A549 treated with AZD2906 at 1 μM for 4 hours (cell line): ENCODE measurements around the gene GSTM5. TPM values are rescaled to one million over a fixed set of nuclear protein-coding genes. Genes with fewer than 3 reads are reported as not detected.

ENCODE experiments used
- total RNA-seq: library from RNA; stranded (reverse); fragments of 200-300 nt; extraction: Qiagen RNA extraction; gene quantifications from 5 replicates; pipeline ENCODE4 v1.2.3, GENCODE V29; 2022

The GSTM5 gene
- total RNA-seq: not detected in 5 replicates

DNA sequence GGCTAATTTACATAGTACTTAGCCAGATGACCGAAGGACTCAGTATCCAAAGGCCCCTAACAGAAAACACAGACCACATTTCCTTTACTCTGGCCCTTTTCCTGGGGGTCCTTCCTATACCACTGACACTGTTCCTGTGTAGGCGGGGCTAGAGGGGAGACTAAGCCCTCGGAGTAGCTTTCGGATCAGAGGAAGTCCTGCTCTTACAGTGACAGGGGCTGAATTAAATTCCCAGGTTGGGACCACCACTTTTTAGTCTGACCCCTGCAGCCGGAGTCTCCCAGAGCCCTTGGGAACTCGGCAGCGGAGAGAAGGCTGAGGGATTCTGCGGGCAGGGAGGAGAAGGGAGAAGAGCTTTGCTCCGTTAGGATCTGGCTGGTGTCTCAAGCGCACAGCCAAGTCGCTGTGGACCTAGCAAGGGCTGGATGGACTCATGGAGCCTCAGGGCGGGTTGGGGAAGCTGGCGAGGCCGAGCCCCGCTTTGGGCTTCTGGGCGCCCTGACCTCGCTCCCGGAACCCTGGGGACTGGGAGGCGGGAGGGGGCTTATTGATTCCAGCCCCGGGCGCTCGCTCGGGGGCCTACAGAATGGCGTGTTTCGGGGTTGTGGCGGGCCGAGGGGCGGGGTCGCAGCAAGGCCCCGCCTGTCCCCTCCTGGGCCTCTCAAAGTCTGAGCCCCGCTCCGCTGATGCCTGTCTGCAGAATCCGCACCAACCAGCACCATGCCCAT is at the start of gene GSTM5:
Gene GSTM5, plus strand, starts transcription at position 659 of the 728 bp plus-strand sequence. Its CDS starts 62 bp downstream, at position 721.

DNA sequence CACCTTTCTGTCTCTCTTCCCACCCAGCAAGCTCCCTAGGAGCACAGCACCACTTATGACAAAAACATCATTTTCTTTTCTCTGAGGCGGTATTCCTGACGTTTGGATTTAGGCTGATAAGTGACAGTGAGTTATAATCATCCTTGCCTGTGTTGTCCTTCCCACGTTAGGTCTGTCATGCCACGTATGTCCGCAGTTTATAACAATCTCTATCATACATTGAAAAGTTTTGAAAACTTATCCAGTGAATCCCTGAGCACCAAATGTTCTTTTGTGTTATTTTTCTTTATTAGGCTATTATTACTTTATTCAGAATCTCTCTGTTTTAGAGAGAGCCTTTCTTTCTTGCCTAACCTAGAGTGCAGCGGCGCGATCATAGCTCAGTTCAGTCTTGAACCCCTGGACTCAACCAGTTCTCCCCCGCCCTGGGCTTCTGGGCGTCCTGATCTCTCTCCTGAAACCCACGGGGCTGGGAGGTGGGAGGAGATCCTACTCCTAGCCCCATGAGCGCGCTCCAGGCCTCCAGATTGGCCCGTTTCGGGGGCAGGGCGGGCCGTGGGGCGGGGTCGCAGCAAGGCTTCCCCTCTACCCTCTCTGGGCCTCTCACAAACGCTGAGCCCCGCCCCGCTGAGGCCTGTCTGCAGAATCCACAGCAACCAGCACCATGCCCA is 44.5 kb upstream of the GSTM5 start, which contains the start of gene GSTM2:
Gene GSTM2, plus strand, starts transcription at position 606 of the 671 bp plus-strand sequence. Its CDS starts 59 bp downstream, at position 665.

DNA sequence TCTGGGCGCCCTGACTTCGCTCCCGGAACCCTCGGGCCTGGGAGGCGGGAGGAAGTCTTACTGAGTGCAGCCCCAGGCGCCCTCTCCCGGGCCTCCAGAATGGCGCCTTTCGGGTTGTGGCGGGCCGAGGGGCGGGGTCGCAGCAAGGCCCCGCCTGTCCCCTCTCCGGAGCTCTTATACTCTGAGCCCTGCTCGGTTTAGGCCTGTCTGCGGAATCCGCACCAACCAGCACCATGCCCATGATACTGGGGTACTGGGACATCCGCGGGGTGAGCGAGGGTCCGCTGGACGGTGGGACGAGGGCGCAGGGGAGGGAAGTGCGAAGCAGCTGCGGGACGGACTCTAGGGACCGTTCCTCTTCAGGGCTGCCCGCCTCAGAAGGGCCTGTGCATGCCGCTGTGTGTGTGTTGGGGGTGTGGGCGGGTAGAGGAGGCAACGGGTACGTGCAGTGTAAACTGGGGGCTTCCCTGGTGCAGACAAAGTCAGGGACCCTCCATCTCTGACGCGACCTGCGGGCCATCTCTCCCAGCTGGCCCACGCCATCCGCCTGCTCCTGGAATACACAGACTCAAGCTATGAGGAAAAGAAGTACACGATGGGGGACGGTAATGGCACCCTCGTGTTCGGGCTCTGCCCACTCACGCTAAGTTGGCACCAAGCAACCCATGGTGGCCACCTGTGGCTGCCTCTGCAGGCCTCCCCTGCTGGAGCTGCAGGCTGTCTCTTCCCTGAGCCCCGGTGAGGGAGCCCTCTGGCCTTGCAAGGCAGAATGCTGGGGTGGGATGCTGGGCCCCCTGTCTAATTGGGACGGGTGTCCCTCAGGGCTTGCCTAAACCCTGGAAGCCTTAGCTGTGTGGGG is 24.2 kb upstream of the GSTM5 start, which contains the start of gene GSTM1:
Gene GSTM1, plus strand, starts transcription at position 177 of the 859 bp plus-strand sequence. Its CDS starts 57 bp downstream, at position 234.

DNA sequence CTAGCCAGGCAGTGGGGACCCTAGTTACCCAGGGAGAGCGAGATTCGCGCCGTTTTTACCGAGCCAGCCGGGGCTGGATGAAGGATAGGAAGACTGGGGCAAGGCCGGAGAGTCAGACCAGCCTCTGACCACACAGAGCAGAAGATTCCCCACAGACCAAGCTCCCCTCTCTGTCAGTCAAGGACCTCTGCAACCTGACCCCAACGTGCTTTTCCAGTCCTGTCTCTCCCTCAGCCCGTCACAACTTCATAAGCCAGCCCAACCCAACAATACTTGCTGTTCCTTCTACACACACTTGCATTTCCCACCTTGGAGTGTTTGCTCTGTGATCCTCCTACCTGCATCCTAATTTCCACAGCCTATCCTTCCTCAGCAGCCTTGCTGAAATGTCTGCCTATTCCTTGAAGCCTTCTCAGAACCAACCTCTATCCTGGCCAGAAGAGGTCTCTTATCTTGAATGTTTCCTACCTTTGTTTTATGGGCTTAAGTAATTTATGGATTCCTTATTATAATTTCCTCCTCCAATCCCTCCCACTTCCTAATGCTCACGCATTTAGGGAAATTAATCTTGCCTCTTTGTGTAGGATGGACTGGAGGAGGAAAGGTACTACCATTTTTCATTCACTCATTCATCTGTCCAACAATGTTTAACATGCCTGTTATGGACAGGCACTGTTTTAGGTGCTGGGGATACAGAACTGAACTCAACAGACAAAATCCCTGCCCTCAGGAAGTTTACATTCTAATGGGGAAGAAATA is 28.7 kb downstream of the GSTM5 start, which contains the start of gene GSTM3:
Gene GSTM3, minus strand, starts transcription at position 424 of the 759 bp plus-strand sequence. CDS start 751 bp downstream, outside the sequence.

DNA sequence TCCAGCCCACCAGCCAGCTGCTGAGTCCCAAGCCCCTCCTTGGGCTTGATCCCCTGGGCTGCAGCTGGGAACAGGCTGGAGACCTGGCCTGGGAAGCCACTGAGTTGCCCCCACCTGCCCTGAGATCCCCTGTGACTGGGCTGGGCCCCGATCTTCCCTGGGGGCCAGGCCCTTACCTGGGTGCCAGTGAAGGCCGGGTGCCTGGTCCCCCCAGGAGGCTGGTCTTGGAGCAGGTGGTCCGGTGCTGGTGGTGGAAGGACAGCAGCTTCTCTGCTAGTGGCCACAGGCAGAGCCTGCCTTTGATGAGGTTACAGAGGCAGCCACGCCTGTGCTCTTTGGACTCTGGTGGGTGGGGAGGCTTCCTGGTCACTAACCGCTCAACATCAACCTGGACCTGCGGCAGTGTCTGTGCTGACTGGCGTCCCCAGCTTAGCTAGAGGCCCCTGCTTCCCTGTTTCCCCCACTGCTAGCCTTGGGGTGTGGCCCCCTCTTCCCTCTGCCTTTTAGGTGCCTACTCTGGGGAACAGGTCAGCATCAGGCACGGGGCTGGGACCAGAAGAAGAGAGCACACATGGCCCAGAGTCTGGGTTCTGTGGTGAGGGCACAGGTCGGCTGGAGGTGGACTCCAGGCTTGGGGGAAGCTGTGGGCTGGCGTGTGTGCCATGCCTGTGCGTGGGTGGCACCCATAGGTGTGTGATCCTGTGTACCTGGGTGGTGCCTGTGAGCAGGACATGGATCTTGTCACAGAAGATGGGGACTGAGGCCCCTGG is 51.8 kb downstream of the GSTM5 start, which contains the start of gene EPS8L3:
Gene EPS8L3, minus strand, starts transcription at position 278 of the 770 bp plus-strand sequence. CDS start 2,174 bp downstream, outside the sequence.

Other genes with a start within 250 kb of the GSTM5 start
- 0.05 to 0.13 TPM (median 0.08 TPM) in 5 replicates for gene SYPL2, start 245.7 kb upstream of the GSTM5 start, total RNA-seq
- gene ATXN7L2, start 228.3 kb upstream of the GSTM5 start, total RNA-seq: 1.2 to 2.8 TPM (median 2.2 TPM) in 5 replicates
- gene CYB561D1, start 218.2 kb upstream of the GSTM5 start, total RNA-seq: 4.1 to 4.2 TPM (median 4.2 TPM) in 5 replicates
- 1.0 to 1.4 TPM (median 1.3 TPM) in 5 replicates for gene AMIGO1, start 202.5 kb upstream of the GSTM5 start, total RNA-seq
- gene GPR61, start 172.4 kb upstream of the GSTM5 start, total RNA-seq: 0.06 TPM in 1 of 5 replicates, not detected in the others
- 4.5 to 5.9 TPM (median 5.1 TPM) in 5 replicates for gene GNAI3, start 163.6 kb upstream of the GSTM5 start, total RNA-seq
- 0.07 to 0.10 TPM in 2 of 5 replicates, not detected in the others for gene GNAT2, start 92.6 kb upstream of the GSTM5 start, total RNA-seq
- 19.2 to 23.8 TPM (median 21.5 TPM) in 5 replicates for gene AMPD2, start 92.4 kb upstream of the GSTM5 start, total RNA-seq
- 8.4 to 10.5 TPM (median 9.3 TPM) in 5 replicates for gene GSTM4, start 56.2 kb upstream of the GSTM5 start, total RNA-seq
- 2.7 to 4.1 TPM (median 3.4 TPM) in 5 replicates for gene GSTM2, start 44.2 kb upstream of the GSTM5 start, total RNA-seq
- gene GSTM1, start 24.4 kb upstream of the GSTM5 start, total RNA-seq: not detected in 5 replicates
- gene GSTM3, start 28.8 kb downstream of the GSTM5 start, total RNA-seq: 22.7 to 32.0 TPM (median 24.0 TPM) in 5 replicates
- 0.59 to 0.79 TPM (median 0.76 TPM) in 5 replicates for gene EPS8L3, start 51.7 kb downstream of the GSTM5 start, total RNA-seq
- 14.3 to 17.0 TPM (median 16.7 TPM) in 5 replicates for gene CSF1, start 198.6 kb downstream of the GSTM5 start, total RNA-seq